ENCODE results near the gene UBTD2.
"Not testable (repeated sequence)": the region's sequence is repeated elsewhere in the genome, so short reads cannot be mapped to it uniquely, and the experiment has no call there.

The UBTD2 gene

GRCh38 chr5:172293054-172293744 lies 9.6 kb upstream of the UBTD2 start:
- peak; percentile 34 to 61 (median 42) for DNase-seq (ENCODE audit: low read depth in 2 of 3, low spot score in 1 of 3)

- DNase-seq (ENCODE audit: low read depth in 2 of 3, low spot score in 1 of 3), result not testable (repeated sequence)
Observed at GRCh38 chr5:172291837-172292236, 8.3 kb upstream of the UBTD2 start.

- no peak for DNase-seq (ENCODE audit: low read depth in 2 of 3, low spot score in 1 of 3)
Observed at GRCh38 chr5:172288465-172288864, 4.9 kb upstream of the UBTD2 start.

GRCh38 chr5:172287140-172287539 lies 3.6 kb upstream of the UBTD2 start:
- DNase-seq (ENCODE audit: low read depth in 2 of 3, low spot score in 1 of 3), result not testable (repeated sequence)

GRCh38 chr5:172285226-172286143 lies 1.9 kb upstream of the UBTD2 start:
- no peak for DNase-seq (ENCODE audit: low read depth in 2 of 3, low spot score in 1 of 3)

GRCh38 chr5:172284611-172284980 lies 1.0 kb upstream of the UBTD2 start:
- no peak for DNase-seq (ENCODE audit: low read depth in 2 of 3, low spot score in 1 of 3)

GRCh38 chr5:172283862-172284610 lies 472 bp upstream of the UBTD2 start:
- peak; percentile 57 to 75 (median 58) for DNase-seq (ENCODE audit: low read depth in 2 of 3, low spot score in 1 of 3)

- DNase-seq (ENCODE audit: low read depth in 2 of 3, low spot score in 1 of 3), result no peak
Observed at GRCh38 chr5:172282272-172283019, 1.1 kb downstream of the UBTD2 start.

GRCh38 chr5:172281346-172281745 lies 2.2 kb downstream of the UBTD2 start:
- DNase-seq (ENCODE audit: low read depth in 2 of 3, low spot score in 1 of 3), result no peak

- no peak for DNase-seq (ENCODE audit: low read depth in 2 of 3, low spot score in 1 of 3)
Observed at GRCh38 chr5:172280929-172281328, 2.6 kb downstream of the UBTD2 start.

- DNase-seq (ENCODE audit: low read depth in 2 of 3, low spot score in 1 of 3), result no peak
Observed at GRCh38 chr5:172280317-172280716, 3.2 kb downstream of the UBTD2 start.

GRCh38 chr5:172278356-172278755 lies 5.2 kb downstream of the UBTD2 start:
- no peak for DNase-seq (ENCODE audit: low read depth in 2 of 3, low spot score in 1 of 3)

- no peak for DNase-seq (ENCODE audit: low read depth in 2 of 3, low spot score in 1 of 3)
Observed at GRCh38 chr5:172276214-172276613, 7.3 kb downstream of the UBTD2 start.

- DNase-seq (ENCODE audit: low read depth in 2 of 3, low spot score in 1 of 3), result peak; percentile 53 to 70 (median 57)
Observed at GRCh38 chr5:172274951-172275753, 8.4 kb downstream of the UBTD2 start.

- DNase-seq (ENCODE audit: low read depth in 2 of 3, low spot score in 1 of 3), result no peak
Observed at GRCh38 chr5:172267943-172268342, 15.6 kb downstream of the UBTD2 start.

- DNase-seq (ENCODE audit: low read depth in 2 of 3, low spot score in 1 of 3), result no peak
Observed at GRCh38 chr5:172266676-172267092, 16.9 kb downstream of the UBTD2 start.

GRCh38 chr5:172266071-172266675 lies 17.4 kb downstream of the UBTD2 start:
- DNase-seq (ENCODE audit: low read depth in 2 of 3, low spot score in 1 of 3), result no peak

- no peak for DNase-seq (ENCODE audit: low read depth in 2 of 3, low spot score in 1 of 3)
Observed at GRCh38 chr5:172264815-172265395, 18.7 kb downstream of the UBTD2 start.

- DNase-seq (ENCODE audit: low read depth in 2 of 3, low spot score in 1 of 3), result no peak
Observed at GRCh38 chr5:172255444-172255843, 28.1 kb downstream of the UBTD2 start.

Measured in stimulated activated CD4-positive, alpha-beta T cell treated with anti-CD3 and anti-CD28 coated beads, Interleukin-12 subunit alpha, Interleukin-12 subunit beta, amount 100 ng/mL, for 48 hours (primary cell).